HepG2 (cell line): ENCODE results near the gene IFT122. TPM values are rescaled to one million over a fixed set of nuclear protein-coding genes. Genes with fewer than 3 reads are reported as not detected.
A peak's percentile ranks its signal among the peaks of the same experiment; 100 is the strongest.

Experiments
- CEBPB ChIP-seq: IDR thresholded peaks from 2 replicates; pipeline ENCODE4 v1.6.1; 2011; ENCODE audit warnings: low read depth, low read length, improper control_type of control experiment, borderline replicate concordance
- FOXJ3 ChIP-seq: sonication (generic); formaldehyde crosslinking; IDR thresholded peaks from 2 replicates; pipeline ENCODE4 v1.4.0; 2020; ENCODE audit warnings: missing genetic modification reagents, mild to moderate bottlenecking, borderline replicate concordance
- MIER3 ChIP-seq: IDR thresholded peaks from 2 replicates; pipeline ENCODE4 v1.6.1; 2016; ENCODE audit warnings: missing compliant biosample characterization, borderline replicate concordance
- MZF1 ChIP-seq: sonication (generic); formaldehyde crosslinking; IDR thresholded peaks from 2 replicates; pipeline ENCODE4 v1.8.1; 2023; ENCODE audit warnings: mild to moderate bottlenecking, missing genetic modification reagents, borderline replicate concordance
- NCOA5 ChIP-seq: sonication (generic); formaldehyde crosslinking; IDR thresholded peaks from 2 replicates; pipeline ENCODE4 v1.4.0; 2020; ENCODE audit warnings: missing genetic modification reagents
- NFKB2 ChIP-seq: sonication (generic); formaldehyde crosslinking; IDR thresholded peaks from 2 replicates; pipeline ENCODE4 v1.4.0; 2020; ENCODE audit warnings: missing genetic modification reagents, borderline replicate concordance
- PAWR ChIP-seq: sonication (generic); formaldehyde crosslinking; IDR thresholded peaks from 2 replicates; pipeline ENCODE4 v1.4.0; 2020; ENCODE audit warnings: missing genetic modification reagents, mild to moderate bottlenecking, borderline replicate concordance
- SMC3 ChIP-seq: IDR thresholded peaks from 2 replicates; pipeline ENCODE4 v1.6.1; 2011; ENCODE audit warnings: low read length, improper control_type of control experiment
- TAF15 ChIP-seq: fragments of 200-400 bp; formaldehyde crosslinking; IDR thresholded peaks from one replicate; pipeline ENCODE4 v1.6.1; 2018; ENCODE audit warnings: mild to moderate bottlenecking, low read depth, low read length; ENCODE audit not compliant: poor library complexity, severe bottlenecking
- ZFY ChIP-seq: sonication (generic); formaldehyde crosslinking; IDR thresholded peaks from 2 replicates; pipeline ENCODE4 v1.4.0; 2020; ENCODE audit warnings: missing genetic modification reagents
- ZMAT3 ChIP-seq: sonication (generic); formaldehyde crosslinking; conservative IDR thresholded peaks from 2 replicates; pipeline ENCODE4 v1.7.0; 2021; ENCODE audit warnings: missing genetic modification reagents
- ZNF224 ChIP-seq: sonication (generic); formaldehyde crosslinking; IDR thresholded peaks from 2 replicates; pipeline ENCODE4 v1.5.0; 2020; ENCODE audit warnings: mild to moderate bottlenecking, missing genetic modification reagents
- ZNF337 ChIP-seq: sonication (generic); formaldehyde crosslinking; IDR thresholded peaks from 2 replicates; pipeline ENCODE4 v1.5.1; 2020; ENCODE audit warnings: missing genetic modification reagents, low read depth, mild to moderate bottlenecking, borderline replicate concordance
- ZNF672 ChIP-seq: sonication (generic); formaldehyde crosslinking; IDR thresholded peaks from 2 replicates; pipeline ENCODE4 v1.8.1; 2022; ENCODE audit warnings: missing genetic modification reagents
- polyA plus RNA-seq, 8 experiments: library from polyadenylated mRNA; depleted of rRNA in 3 of 8; stranded (reverse) in 7 of 8; unstranded in 1 of 8; fragments of >200 nt; fragmentation: Illumina TruSeq in 4 of 8; extraction: Trizol in 4 of 8; gene quantifications; 2 replicates each; pipeline versions ENCODE4 v1.2.1 to v1.2.3, GENCODE V29; 2011 to 2016; ENCODE audit warnings: low read depth in 4 of 8, missing spikeins in 1 of 8, mixed read lengths in 1 of 8; ENCODE audit not compliant: insufficient read depth in 1 of 8
- total RNA-seq, 5 experiments: library from RNA; depleted of rRNA; stranded (reverse); fragments of >200 nt; fragmentation: Illumina TruSeq; extraction: Trizol; gene quantifications; 2 replicates each; pipeline ENCODE4 v1.2.3, GENCODE V29; 2016; ENCODE audit warnings: low read depth in 1 of 5
- TF ChIP-seq, protein P1 (sequence below): IDR thresholded peaks from 2 replicates; pipeline ENCODE4 v1.6.1; 2012; ENCODE audit warnings: low read depth, low read length, improper control_type of control experiment
- TF ChIP-seq, protein P2 (sequence below): sonication (generic); formaldehyde crosslinking; IDR thresholded peaks from 2 replicates; pipeline ENCODE4 v1.4.0; 2020; ENCODE audit warnings: missing genetic modification reagents, borderline replicate concordance
- TF ChIP-seq, protein P3 (sequence below): sonication (generic); formaldehyde crosslinking; IDR thresholded peaks from 2 replicates; pipeline ENCODE4 v1.4.0; 2020; ENCODE audit warnings: missing genetic modification reagents, mild to moderate bottlenecking, borderline replicate concordance
- TF ChIP-seq, protein P4 (sequence below), 2 experiments: fragments of 450-650 bp in 1 of 2; sonication (generic) in 1 of 2; formaldehyde crosslinking; IDR thresholded peaks; 2 replicates each; pipeline versions ENCODE4 v1.5.0 to v1.8.0; 2020 to 2022; ENCODE audit warnings: mild to moderate bottlenecking in 1 of 2, missing genetic modification reagents in 1 of 2

The IFT122 gene
- total and polyA plus RNA-seq, 2 of the 13 experiments (the other 11 are each of a cell fraction or from before 2014, with no cell fraction given), result 10.1 to 10.3 TPM

DNA sequence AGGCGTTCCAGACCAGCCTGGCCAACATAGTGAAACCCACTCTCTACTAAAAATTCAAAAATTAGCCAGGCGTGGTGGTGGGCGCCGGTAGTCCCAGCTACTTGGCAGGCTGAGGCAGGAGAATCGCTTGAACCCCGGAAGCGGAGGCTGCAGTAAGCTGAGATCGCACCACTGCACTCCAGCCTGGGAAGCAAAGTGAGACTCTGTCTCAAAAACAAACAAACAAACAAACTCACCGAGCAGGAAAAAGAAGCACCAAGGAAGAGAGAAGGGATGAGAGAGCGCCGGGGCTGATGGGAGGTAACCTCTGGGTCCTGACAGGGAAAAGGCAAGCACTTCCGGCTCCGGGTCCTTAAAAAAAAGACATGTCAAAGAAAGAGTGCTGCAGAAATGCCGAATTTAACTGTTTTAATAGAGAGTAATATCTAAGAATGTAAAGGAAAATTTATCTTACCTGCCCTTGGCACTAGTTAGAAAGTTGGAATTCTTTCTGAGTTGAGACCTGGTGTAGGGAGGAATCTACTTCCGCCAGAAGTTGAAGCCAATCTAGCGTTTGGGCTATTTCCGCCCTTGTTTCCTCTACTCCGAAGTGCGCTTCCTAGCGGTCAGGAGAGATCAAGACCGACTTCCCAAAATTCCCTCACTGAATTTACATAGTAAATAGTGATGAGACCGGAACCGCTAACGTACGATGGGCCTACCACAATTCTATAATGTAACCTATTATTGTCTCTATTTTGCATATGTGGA, 40.7 kb upstream of the IFT122 start (continued):
- TF ChIP-seq, protein P1, sequence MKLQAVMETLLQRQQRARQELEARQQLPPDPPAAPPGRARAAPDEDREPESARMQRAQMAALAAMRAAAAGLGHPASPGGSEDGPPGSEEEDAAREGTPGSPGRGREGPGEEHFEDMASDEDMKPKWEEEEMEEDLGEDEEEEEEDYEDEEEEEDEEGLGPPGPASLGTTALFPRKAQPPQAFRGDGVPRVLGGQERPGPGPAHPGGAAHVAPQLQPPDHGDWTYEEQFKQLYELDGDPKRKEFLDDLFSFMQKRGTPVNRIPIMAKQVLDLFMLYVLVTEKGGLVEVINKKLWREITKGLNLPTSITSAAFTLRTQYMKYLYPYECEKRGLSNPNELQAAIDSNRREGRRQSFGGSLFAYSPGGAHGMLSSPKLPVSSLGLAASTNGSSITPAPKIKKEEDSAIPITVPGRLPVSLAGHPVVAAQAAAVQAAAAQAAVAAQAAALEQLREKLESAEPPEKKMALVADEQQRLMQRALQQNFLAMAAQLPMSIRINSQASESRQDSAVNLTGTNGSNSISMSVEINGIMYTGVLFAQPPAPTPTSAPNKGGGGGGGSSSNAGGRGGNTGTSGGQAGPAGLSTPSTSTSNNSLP, result peak; percentile 56; the same call in 1 of the 2 replicates
- TF ChIP-seq SMC3 (peak; percentile 34; the same call in 1 of the 2 replicates), CEBPB (no peak), NFKB2 (CRISPR knock-in tag) (peak; percentile 44), ZNF224 (no peak), FOXJ3 (peak; percentile 21; the same call in 1 of the 2 replicates), ZNF337 (no peak), TAF15 (no peak), PAWR (no peak), NCOA5 (CRISPR knock-in tag) (no peak), ZMAT3 (CRISPR knock-in tag) (no peak), ZFY (peak; percentile 62), ZNF672 (CRISPR knock-in tag) (no peak), MZF1 (CRISPR knock-in tag) (no peak), MIER3 (CRISPR knock-in tag) (peak; percentile 66; the same call in 1 of the 2 replicates)
- TF ChIP-seq, protein P2, sequence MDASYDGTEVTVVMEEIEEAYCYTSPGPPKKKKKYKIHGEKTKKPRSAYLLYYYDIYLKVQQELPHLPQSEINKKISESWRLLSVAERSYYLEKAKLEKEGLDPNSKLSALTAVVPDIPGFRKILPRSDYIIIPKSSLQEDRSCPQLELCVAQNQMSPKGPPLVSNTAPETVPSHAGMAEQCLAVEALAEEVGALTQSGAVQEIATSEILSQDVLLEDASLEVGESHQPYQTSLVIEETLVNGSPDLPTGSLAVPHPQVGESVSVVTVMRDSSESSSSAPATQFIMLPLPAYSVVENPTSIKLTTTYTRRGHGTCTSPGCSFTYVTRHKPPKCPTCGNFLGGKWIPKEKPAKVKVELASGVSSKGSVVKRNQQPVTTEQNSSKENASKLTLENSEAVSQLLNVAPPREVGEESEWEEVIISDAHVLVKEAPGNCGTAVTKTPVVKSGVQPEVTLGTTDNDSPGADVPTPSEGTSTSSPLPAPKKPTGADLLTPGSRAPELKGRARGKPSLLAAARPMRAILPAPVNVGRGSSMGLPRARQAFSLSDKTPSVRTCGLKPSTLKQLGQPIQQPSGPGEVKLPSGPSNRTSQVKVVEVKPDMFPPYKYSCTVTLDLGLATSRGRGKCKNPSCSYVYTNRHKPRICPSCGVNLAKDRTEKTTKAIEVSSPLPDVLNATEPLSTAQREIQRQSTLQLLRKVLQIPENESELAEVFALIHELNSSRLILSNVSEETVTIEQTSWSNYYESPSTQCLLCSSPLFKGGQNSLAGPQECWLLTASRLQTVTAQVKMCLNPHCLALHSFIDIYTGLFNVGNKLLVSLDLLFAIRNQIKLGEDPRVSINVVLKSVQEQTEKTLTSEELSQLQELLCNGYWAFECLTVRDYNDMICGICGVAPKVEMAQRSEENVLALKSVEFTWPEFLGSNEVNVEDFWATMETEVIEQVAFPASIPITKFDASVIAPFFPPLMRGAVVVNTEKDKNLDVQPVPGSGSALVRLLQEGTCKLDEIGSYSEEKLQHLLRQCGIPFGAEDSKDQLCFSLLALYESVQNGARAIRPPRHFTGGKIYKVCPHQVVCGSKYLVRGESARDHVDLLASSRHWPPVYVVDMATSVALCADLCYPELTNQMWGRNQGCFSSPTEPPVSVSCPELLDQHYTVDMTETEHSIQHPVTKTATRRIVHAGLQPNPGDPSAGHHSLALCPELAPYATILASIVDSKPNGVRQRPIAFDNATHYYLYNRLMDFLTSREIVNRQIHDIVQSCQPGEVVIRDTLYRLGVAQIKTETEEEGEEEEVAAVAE (CRISPR knock-in tag), result no peak; the same call in 1 of the 2 replicates
- TF ChIP-seq, protein P3, sequence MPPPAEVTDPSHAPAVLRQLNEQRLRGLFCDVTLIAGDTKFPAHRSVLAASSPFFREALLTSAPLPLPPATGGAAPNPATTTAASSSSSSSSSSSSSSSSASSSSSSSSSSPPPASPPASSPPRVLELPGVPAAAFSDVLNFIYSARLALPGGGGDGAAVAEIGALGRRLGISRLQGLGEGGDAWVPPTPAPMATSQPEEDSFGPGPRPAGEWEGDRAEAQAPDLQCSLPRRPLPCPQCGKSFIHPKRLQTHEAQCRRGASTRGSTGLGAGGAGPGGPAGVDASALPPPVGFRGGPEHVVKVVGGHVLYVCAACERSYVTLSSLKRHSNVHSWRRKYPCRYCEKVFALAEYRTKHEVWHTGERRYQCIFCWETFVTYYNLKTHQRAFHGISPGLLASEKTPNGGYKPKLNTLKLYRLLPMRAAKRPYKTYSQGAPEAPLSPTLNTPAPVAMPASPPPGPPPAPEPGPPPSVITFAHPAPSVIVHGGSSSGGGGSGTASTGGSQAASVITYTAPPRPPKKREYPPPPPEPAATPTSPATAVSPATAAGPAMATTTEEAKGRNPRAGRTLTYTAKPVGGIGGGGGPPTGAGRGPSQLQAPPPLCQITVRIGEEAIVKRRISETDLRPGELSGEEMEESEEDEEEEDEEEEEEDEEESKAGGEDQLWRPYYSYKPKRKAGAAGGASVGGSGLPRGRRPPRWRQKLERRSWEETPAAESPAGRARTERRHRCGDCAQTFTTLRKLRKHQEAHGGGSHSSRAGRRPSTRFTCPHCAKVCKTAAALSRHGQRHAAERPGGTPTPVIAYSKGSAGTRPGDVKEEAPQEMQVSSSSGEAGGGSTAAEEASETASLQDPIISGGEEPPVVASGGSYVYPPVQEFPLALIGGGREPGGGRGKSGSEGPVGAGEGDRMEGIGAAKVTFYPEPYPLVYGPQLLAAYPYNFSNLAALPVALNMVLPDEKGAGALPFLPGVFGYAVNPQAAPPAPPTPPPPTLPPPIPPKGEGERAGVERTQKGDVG (CRISPR knock-in tag), result no peak
- TF ChIP-seq, protein P4, sequence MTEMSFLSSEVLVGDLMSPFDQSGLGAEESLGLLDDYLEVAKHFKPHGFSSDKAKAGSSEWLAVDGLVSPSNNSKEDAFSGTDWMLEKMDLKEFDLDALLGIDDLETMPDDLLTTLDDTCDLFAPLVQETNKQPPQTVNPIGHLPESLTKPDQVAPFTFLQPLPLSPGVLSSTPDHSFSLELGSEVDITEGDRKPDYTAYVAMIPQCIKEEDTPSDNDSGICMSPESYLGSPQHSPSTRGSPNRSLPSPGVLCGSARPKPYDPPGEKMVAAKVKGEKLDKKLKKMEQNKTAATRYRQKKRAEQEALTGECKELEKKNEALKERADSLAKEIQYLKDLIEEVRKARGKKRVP (CRISPR knock-in tag; IDR thresholded peaks at IDR 0.05), result no peak
